Ovary (tissue), 9 donors: Measurements from ENCODE around the gene FAAP20. TPM values are rescaled to one million over a fixed set of nuclear protein-coding genes. Genes with fewer than 3 reads are reported as not detected.

ENCODE experiments used
- DNase-seq, 5 donors: peaks; one replicate each; pipeline ENCODE4 v3.0.0-alpha.2; 2019 to 2020
- H3K27ac ChIP-seq, 2 donors: fragments of 200-600 bp; one replicate each; pipeline versions ENCODE4 v1.5.1 to v1.8.0; 2019 to 2022
- H3K27me3 ChIP-seq: fragments of 200-600 bp; one replicate; pipeline ENCODE4 v1.8.0; 2022
- H3K36me3 ChIP-seq: fragments of 200-600 bp; sonication (generic); one replicate; pipeline ENCODE4 v1.5.1; 2019
- H3K4me1 ChIP-seq: one replicate; pipeline ENCODE4 v1.8.1; 2013; ENCODE audit warnings: mild to moderate bottlenecking, moderate library complexity; ENCODE audit not compliant: insufficient read depth
- H3K4me3 ChIP-seq: fragments of 200-600 bp; sonication (generic); one replicate; pipeline ENCODE4 v1.5.1; 2017
- H3K9me3 ChIP-seq, 2 donors: fragments of 200-600 bp in 1 of 2; sonication (generic) in 1 of 2; one replicate each; pipeline versions ENCODE4 v1.5.1 to v1.8.1; 2013 to 2019; ENCODE audit warnings: mild to moderate bottlenecking in 1 of 2, moderate library complexity in 1 of 2
- CTCF ChIP-seq, 3 donors: fragments of 450-650 bp in 2 of 3; fragments of 200-600 bp in 1 of 3; IDR thresholded peaks; one replicate each; pipeline versions ENCODE4 v1.5.1 to v1.8.0; 2016 to 2022; ENCODE audit warnings: antibody characterized with exemption in 3 of 3, mild to moderate bottlenecking in 1 of 3
- EP300 ChIP-seq: sonication (generic); formaldehyde crosslinking; IDR thresholded peaks from one replicate; pipeline ENCODE4 v1.6.1; 2017; ENCODE audit warnings: antibody characterized with exemption
- POLR2A ChIP-seq: fragments of 450-650 bp; IDR thresholded peaks from one replicate; pipeline ENCODE4 v1.6.1; 2017; ENCODE audit warnings: antibody characterized with exemption, mild to moderate bottlenecking, moderate library complexity
- WGBS, 3 donors: extraction: QIAGEN DNeasy Blood & Tissue Kit in 1 of 3; methylation state at CpG; one replicate each; pipeline versions ENCODE4 v1.1.5 to v1.1.7; 2013 to 2017; 5-methylcytosine and 5-hydroxymethylcytosine counted together
- intact Hi-C, 4 donors: fragments of 100-400 bp; cut with DNase I; formaldehyde crosslinking; loops; one replicate each; pipeline versions ENCODE4 v1.11.0 to v1.15.1; 2022 to 2023
- polyA plus RNA-seq, 2 donors: library from polyadenylated mRNA; stranded (reverse); fragments of 200-250 nt in 1 of 2; fragments of 350-450 nt in 1 of 2; fragmentation: Illumina TruSeq in 1 of 2; extraction: RNeasy Lipid Tissue Mini Kit (QIAGEN cat#74804) in 1 of 2; gene quantifications; one replicate each; pipeline ENCODE4 v1.2.3, GENCODE V29; 2013 to 2014
- total RNA-seq, 7 donors: library from RNA; depleted of rRNA in 2 of 7; stranded (reverse); fragments of >200 nt in 2 of 7; fragmentation: NEBNext Ultra II Directional in 3 of 7; extraction: Animal tissue kit (Norgen Biotek cat#: 25700) in 3 of 7; gene quantifications; one replicate each; pipeline versions ENCODE4 v1.1.0 to v1.2.4, GENCODE V29; 2016 to 2023
- donor health status: DM: no; HTN: no; CAD: no; lungs with moderate emphysema.
- donor health status: DM: no; HTN: no; CAD: no.
- donor health status: Bipolar disorder and iron deficiency.
- donor health status: DM: yes; HTN: yes; CAD: no.
- donor health status: DM: no; HTN: no; CAD: no.
- donor health status: DM: yes; HTN: yes; CAD: no.

Gene FAAP20
- total and polyA plus RNA-seq, 9 donors = 3.4 to 96.1 (median 61.7) TPM

- DNase-seq = peak in 1 of 5 donors; percentile 26
- Histone ChIP-seq H3K27ac (no peak overlapping the region), H3K4me1 (peaks cover 9% of the 10 kb centered on the region), H3K36me3 (no peaks in the 10 kb centered on the region), H3K4me3 (no peak overlapping the region), H3K27me3 (no peaks in the 10 kb centered on the region), H3K9me3 (no peaks in the 10 kb centered on the region)
- TF ChIP-seq POLR2A = no peak
- no peak for TF ChIP-seq CTCF (IDR thresholded peaks at IDR 0.05)
- no peak for TF ChIP-seq EP300
- intact Hi-C loops = loop anchor here in 2 of 4 donors (10.0 kb wide), 2 partner anchors 227 to 373 kb away; no protein-coding TSS in a partner anchor
- WGBS, 3 donors = 89 to 95% (median 92%) methylated on average over 26 of the region's 26 CpGs
Measured at GRCh38 chr1:2172012-2172411, 22.6 kb downstream of the FAAP20 start.

- no peak for TF ChIP-seq EP300
- no peak for TF ChIP-seq CTCF (IDR thresholded peaks at IDR 0.05)
- TF ChIP-seq POLR2A = no peak
- Histone ChIP-seq H3K4me3 (no peak overlapping the region), H3K36me3 (no peaks in the 10 kb centered on the region), H3K27ac (no peak overlapping the region), H3K27me3 (no peaks in the 10 kb centered on the region), H3K9me3 (no peaks in the 10 kb centered on the region), H3K4me1 (peaks cover 4% of the 10 kb centered on the region)
- intact Hi-C loops = loop anchor here in 2 of 4 donors (10.0 kb wide), 2 partner anchors 225 to 375 kb away; no protein-coding TSS in a partner anchor
- no peak for DNase-seq
- 30 to 46% (median 42%) methylated on average over 11 of the region's 11 CpGs for WGBS, 3 donors
Measured at GRCh38 chr1:2170211-2170610, 24.4 kb downstream of the FAAP20 start.

- Histone ChIP-seq H3K27me3 (no peaks in the 10 kb centered on the region), H3K4me1 (peaks cover 4% of the 10 kb centered on the region), H3K9me3 (no peaks in the 10 kb centered on the region), H3K27ac (no peak overlapping the region), H3K4me3 (no peak overlapping the region), H3K36me3 (no peaks in the 10 kb centered on the region)
- TF ChIP-seq CTCF (IDR thresholded peaks at IDR 0.05) = no peak
- no peak for TF ChIP-seq POLR2A
- TF ChIP-seq EP300 = no peak
- intact Hi-C loops = loop anchor here in 1 of 4 donors (10.0 kb wide), 1 partner anchor 225 kb away; no protein-coding TSS in a partner anchor
- 87 to 93% (median 91%) methylated on average over 39 to 43 of the region's 43 CpGs for WGBS, 3 donors
- DNase-seq = no peak
Measured at GRCh38 chr1:2169200-2169836, 25.3 kb downstream of the FAAP20 start.

GRCh38 chr1:2168535-2168934, 26.0 kb downstream of the FAAP20 start:
- no peak for DNase-seq

More at GRCh38 chr1:2168535-2168934, 26.0 kb downstream of the FAAP20 start:
- TF ChIP-seq POLR2A (no peak), CTCF (IDR thresholded peaks at IDR 0.05) (no peak), EP300 (no peak)
- no peaks in the 10 kb centered on the region for H3K36me3 ChIP-seq
- 82 to 87% (median 84%) methylated on average over 12 of the region's 12 CpGs for WGBS, 3 donors
- H3K9me3 ChIP-seq = no peaks in the 10 kb centered on the region
- H3K4me1 ChIP-seq = no peaks in the 10 kb centered on the region
- H3K27me3 ChIP-seq = no peaks in the 10 kb centered on the region
- H3K27ac ChIP-seq = no peak overlapping the region
- intact Hi-C loops = loop anchor here in 1 of 4 donors (10.0 kb wide), 1 partner anchor 224 kb away; no protein-coding TSS in a partner anchor
- H3K4me3 ChIP-seq = no peak overlapping the region
